ENCODE measurements around the gene TUBA1B. TPM values are rescaled to one million over a fixed set of nuclear protein-coding genes. Genes with fewer than 3 reads are reported as not detected.

TUBA1B gene
- total and polyA plus RNA-seq, 2 of the 13 experiments (the other 11 are each of a cell fraction or from before 2014, with no cell fraction given): 1,275 to 1,353 TPM

- TF ChIP-seq, protein P1, sequence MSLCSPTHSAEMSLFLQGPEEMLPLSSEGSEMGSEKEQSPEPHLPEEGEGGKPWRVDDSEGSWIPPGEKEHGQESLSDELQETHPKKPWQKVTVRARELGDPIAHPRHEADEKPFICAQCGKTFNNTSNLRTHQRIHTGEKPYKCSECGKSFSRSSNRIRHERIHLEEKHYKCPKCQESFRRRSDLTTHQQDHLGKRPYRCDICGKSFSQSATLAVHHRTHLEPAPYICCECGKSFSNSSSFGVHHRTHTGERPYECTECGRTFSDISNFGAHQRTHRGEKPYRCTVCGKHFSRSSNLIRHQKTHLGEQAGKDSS (CRISPR knock-in tag; IDR thresholded peaks at IDR 0.05; ENCODE audit: borderline replicate concordance, low read depth): peak; percentile 59; the same call in 1 of the 2 replicates
- TF ChIP-seq MEIS1 (CRISPR knock-in tag; IDR thresholded peaks at IDR 0.05; ENCODE audit: borderline replicate concordance) (0 out of 2 replicates have a peak, but pooled peaks have one; percentile 28), RELA (CRISPR knock-in tag; IDR thresholded peaks at IDR 0.05) (no peak), ZMAT3 (CRISPR knock-in tag; conservative IDR thresholded peaks at IDR 0.05) (peak; percentile 34), SPEN (CRISPR knock-in tag; IDR thresholded peaks at IDR 0.05; ENCODE audit: low read depth) (peak; percentile 64), ZNF557 (CRISPR knock-in tag; IDR thresholded peaks at IDR 0.05) (no peak), MED13 (CRISPR knock-in tag; IDR thresholded peaks at IDR 0.05) (no peak), GMEB1 (CRISPR knock-in tag; IDR thresholded peaks at IDR 0.05; ENCODE audit: borderline replicate concordance) (0 out of 2 replicates have a peak, but pooled peaks have one; percentile 24), MAZ (IDR thresholded peaks at IDR 0.05; ENCODE audit: borderline replicate concordance, low read depth, low read length) (peak; percentile 47; the same call in 1 of the 2 replicates), MAZ (CRISPR knock-in tag; IDR thresholded peaks at IDR 0.05; ENCODE audit: low read depth) (peak; percentile 75), ZNF142 (CRISPR knock-in tag; IDR thresholded peaks at IDR 0.05) (no peak; the same call in 1 of the 2 replicates), ZNF747 (CRISPR knock-in tag; IDR thresholded peaks at IDR 0.05; ENCODE audit: borderline replicate concordance) (0 out of 2 replicates have a peak, but pooled peaks have one; percentile 46), KLF9 (CRISPR knock-in tag; IDR thresholded peaks at IDR 0.05; ENCODE audit: low read depth) (no peak), NFATC3 (CRISPR knock-in tag; IDR thresholded peaks at IDR 0.05) (no peak), ZNF616 (CRISPR knock-in tag; IDR thresholded peaks at IDR 0.05; ENCODE audit: low read depth) (peak; percentile 94), ZNF891 (CRISPR knock-in tag; IDR thresholded peaks at IDR 0.05) (peak; percentile 19; the same call in 1 of the 2 replicates)
- TF ChIP-seq, protein P2, sequence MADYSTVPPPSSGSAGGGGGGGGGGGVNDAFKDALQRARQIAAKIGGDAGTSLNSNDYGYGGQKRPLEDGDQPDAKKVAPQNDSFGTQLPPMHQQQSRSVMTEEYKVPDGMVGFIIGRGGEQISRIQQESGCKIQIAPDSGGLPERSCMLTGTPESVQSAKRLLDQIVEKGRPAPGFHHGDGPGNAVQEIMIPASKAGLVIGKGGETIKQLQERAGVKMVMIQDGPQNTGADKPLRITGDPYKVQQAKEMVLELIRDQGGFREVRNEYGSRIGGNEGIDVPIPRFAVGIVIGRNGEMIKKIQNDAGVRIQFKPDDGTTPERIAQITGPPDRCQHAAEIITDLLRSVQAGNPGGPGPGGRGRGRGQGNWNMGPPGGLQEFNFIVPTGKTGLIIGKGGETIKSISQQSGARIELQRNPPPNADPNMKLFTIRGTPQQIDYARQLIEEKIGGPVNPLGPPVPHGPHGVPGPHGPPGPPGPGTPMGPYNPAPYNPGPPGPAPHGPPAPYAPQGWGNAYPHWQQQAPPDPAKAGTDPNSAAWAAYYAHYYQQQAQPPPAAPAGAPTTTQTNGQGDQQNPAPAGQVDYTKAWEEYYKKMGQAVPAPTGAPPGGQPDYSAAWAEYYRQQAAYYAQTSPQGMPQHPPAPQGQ (CRISPR knock-in tag; IDR thresholded peaks at IDR 0.05; ENCODE audit: borderline replicate concordance): no peak
- TF ChIP-seq, protein P3, sequence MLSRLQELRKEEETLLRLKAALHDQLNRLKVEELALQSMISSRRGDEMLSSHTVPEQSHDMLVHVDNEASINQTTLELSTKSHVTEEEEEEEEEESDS (CRISPR knock-in tag; IDR thresholded peaks at IDR 0.05; ENCODE audit: borderline replicate concordance): no peak
These were observed at the start of gene TUBA1B (continued) for GRCh38 chr12:49131051-49131893.
